HepG2 (cell line): ENCODE data around the gene RNH1.

Source experiments
- BCL6 ChIP-seq: IDR thresholded peaks from 2 replicates; pipeline ENCODE4 v1.6.1; 2016; ENCODE audit warnings: missing genetic modification reagents, missing compliant biosample characterization
- CC2D1A ChIP-seq: sonication (generic); formaldehyde crosslinking; IDR thresholded peaks from 2 replicates; pipeline ENCODE4 v1.8.1; 2023; ENCODE audit warnings: mild to moderate bottlenecking, missing genetic modification reagents
- CTCF ChIP-seq: sonication (generic); formaldehyde crosslinking; IDR thresholded peaks from 2 replicates; pipeline ENCODE4 v1.5.0; 2020; ENCODE audit warnings: mild to moderate bottlenecking, missing genetic modification reagents, moderate library complexity
- HNRNPLL ChIP-seq: fragments of 200-400 bp; formaldehyde crosslinking; IDR thresholded peaks from 2 replicates; pipeline ENCODE4 v1.6.1; 2017; ENCODE audit warnings: mild to moderate bottlenecking, low read depth, low read length; ENCODE audit not compliant: poor library complexity, severe bottlenecking
- NCOR1 ChIP-seq: fragments of 200-600 bp; sonication (generic); IDR thresholded peaks from 2 replicates; pipeline ENCODE4 v1.7.0; 2017; ENCODE audit warnings: antibody characterized with exemption, low read length, borderline replicate concordance
- NR1H2 ChIP-seq: sonication (generic); formaldehyde crosslinking; IDR thresholded peaks from 2 replicates; pipeline ENCODE4 v1.8.1; 2022; ENCODE audit warnings: low read depth, missing genetic modification reagents, borderline replicate concordance
- SRSF4 ChIP-seq: fragments of 200-400 bp; formaldehyde crosslinking; IDR thresholded peaks from one replicate; pipeline ENCODE4 v1.6.1; 2018; ENCODE audit warnings: mild to moderate bottlenecking, low read depth, low read length, moderate library complexity; ENCODE audit not compliant: poor library complexity, severe bottlenecking
- USF2 ChIP-seq, 2 experiments: sonication (generic) in 1 of 2; formaldehyde crosslinking in 1 of 2; IDR thresholded peaks; 2 replicates each; pipeline versions ENCODE4 v1.5.1 to v1.6.1; 2011 to 2020; ENCODE audit warnings: borderline replicate concordance in 1 of 2, low read depth in 1 of 2, low read length in 1 of 2, mild to moderate bottlenecking in 1 of 2, missing genetic modification reagents in 1 of 2, moderate library complexity in 1 of 2
- ZNF460 ChIP-seq: sonication (generic); formaldehyde crosslinking; IDR thresholded peaks from 2 replicates; pipeline ENCODE4 v1.5.1; 2020; ENCODE audit warnings: missing genetic modification reagents, mild to moderate bottlenecking, borderline replicate concordance
- ZNF619 ChIP-seq: sonication (generic); formaldehyde crosslinking; IDR thresholded peaks from 2 replicates; pipeline ENCODE4 v1.4.0; 2020; ENCODE audit warnings: mild to moderate bottlenecking, missing genetic modification reagents
- ZNF639 ChIP-seq: conservative IDR thresholded peaks from 2 replicates; pipeline ENCODE4 v1.6.1; 2018; ENCODE audit warnings: missing genetic modification reagents
- ZNF709 ChIP-seq: sonication (generic); formaldehyde crosslinking; IDR thresholded peaks from 2 replicates; pipeline ENCODE4 v1.5.0; 2020; ENCODE audit warnings: mild to moderate bottlenecking, missing genetic modification reagents

- TF ChIP-seq NR1H2 (CRISPR knock-in tag) (no peak), BCL6 (no peak), ZNF619 (CRISPR knock-in tag) (no peak), NCOR1 (no peak), CTCF (CRISPR knock-in tag) (no peak), SRSF4 (no peak), CC2D1A (CRISPR knock-in tag) (no peak), ZNF460 (no peak), ZNF709 (no peak), ZNF639 (CRISPR knock-in tag) (no peak), HNRNPLL (no peak), USF2 (IDR thresholded peaks at IDR 0.05; ENCODE audit: low read depth, low read length) (no peak), USF2 (CRISPR knock-in tag; IDR thresholded peaks at IDR 0.05; ENCODE audit: borderline replicate concordance) (no peak)
Observed at GRCh38 chr11:502288-503178, 4.5 kb downstream of the RNH1 start.
